Measurements from ENCODE around the gene MCF2L2.

- no peak for TF ChIP-seq CTCF (conservative IDR thresholded peaks at IDR 0.05 in 1 of 2, IDR thresholded peaks at IDR 0.05 in 1 of 2; ENCODE audit: extremely low read depth in 1 of 2, insufficient read depth in 1 of 2, low read depth in 1 of 2, low read length in 2 of 2)
- no peak for TF ChIP-seq EZH2 (IDR thresholded peaks at IDR 0.05; ENCODE audit: borderline replicate concordance, low read length)
Observed at GRCh38 chr3:183215591-183216202, 212.7 kb downstream of the MCF2L2 start.
